ENCODE data around the gene APOBEC3A. TPM values are rescaled to one million over a fixed set of nuclear protein-coding genes. Genes with fewer than 3 reads are reported as not detected.

APOBEC3A gene
- total and polyA plus RNA-seq, 7 donors = 0.36 to 67.3 (median 4.8) TPM; not detected in 3

DNA sequence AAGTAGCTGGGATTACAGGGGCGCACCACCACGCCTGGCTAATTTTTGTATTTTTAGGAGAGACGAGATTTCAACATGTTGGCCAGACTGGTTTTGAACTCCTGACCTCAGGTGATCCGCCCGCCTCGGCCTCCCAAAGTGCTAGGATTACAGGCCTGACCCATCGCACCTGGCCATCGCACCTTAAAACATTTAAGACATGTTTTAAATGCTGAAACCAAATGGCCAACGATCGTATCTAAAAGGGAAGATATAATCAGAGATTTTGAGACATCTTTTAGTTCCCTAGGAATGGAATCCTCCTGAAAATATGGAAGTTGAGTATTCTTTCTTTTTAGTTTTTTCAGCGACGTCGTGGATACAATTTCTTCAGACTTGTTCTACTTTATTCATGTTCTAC lies 21.8 kb upstream of the APOBEC3A start:
- Histone ChIP-seq H3K9me3 (no peaks in the 10 kb centered on the region), H3K4me1 (no peaks in the 10 kb centered on the region), H3K4me3 (no peak overlapping the region), H3K27me3 (no peaks in the 10 kb centered on the region), H3K27ac (no peak overlapping the region), H3K36me3 (no peaks in the 10 kb centered on the region)
- no peak for DNase-seq
- no peak for TF ChIP-seq POLR2A (IDR thresholded peaks at IDR 0.05)
- TF ChIP-seq EP300 (IDR thresholded peaks at IDR 0.05) = no peak
- TF ChIP-seq POLR2AphosphoS5 (IDR thresholded peaks at IDR 0.05) = no peak
- TF ChIP-seq, protein P1, sequence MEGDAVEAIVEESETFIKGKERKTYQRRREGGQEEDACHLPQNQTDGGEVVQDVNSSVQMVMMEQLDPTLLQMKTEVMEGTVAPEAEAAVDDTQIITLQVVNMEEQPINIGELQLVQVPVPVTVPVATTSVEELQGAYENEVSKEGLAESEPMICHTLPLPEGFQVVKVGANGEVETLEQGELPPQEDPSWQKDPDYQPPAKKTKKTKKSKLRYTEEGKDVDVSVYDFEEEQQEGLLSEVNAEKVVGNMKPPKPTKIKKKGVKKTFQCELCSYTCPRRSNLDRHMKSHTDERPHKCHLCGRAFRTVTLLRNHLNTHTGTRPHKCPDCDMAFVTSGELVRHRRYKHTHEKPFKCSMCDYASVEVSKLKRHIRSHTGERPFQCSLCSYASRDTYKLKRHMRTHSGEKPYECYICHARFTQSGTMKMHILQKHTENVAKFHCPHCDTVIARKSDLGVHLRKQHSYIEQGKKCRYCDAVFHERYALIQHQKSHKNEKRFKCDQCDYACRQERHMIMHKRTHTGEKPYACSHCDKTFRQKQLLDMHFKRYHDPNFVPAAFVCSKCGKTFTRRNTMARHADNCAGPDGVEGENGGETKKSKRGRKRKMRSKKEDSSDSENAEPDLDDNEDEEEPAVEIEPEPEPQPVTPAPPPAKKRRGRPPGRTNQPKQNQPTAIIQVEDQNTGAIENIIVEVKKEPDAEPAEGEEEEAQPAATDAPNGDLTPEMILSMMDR (IDR thresholded peaks at IDR 0.05) = no peak
- 59 to 91% methylated on average over 13 of the region's 13 CpGs for WGBS, 2 donors
- intact Hi-C loops (cut with DNase I) = no loop called here

DNA sequence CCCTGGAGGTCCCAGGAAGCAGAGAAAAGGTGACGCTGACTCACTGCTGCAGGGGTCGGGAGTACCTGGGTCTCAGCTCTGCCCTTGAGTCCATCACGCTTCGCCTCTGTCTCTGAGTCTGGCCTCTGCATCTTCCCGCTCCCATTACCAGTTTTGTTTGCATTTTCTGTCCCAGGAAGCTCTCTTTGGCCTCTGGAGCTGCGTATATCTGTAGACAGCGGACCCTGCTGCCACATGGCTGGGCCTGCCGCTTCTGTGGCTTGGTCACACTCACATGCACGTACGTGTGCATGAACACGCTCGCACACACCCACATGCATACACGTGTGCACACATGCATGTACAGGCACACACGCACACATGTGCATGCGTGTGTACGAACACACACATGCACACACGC lies 20.8 kb upstream of the APOBEC3A start:
- Histone ChIP-seq H3K27ac (no peak overlapping the region), H3K4me3 (no peak overlapping the region), H3K4me1 (no peaks in the 10 kb centered on the region), H3K9me3 (no peaks in the 10 kb centered on the region), H3K36me3 (no peaks in the 10 kb centered on the region), H3K27me3 (no peaks in the 10 kb centered on the region)
- intact Hi-C loops (cut with DNase I) = no loop called here
- no peak for TF ChIP-seq POLR2A (IDR thresholded peaks at IDR 0.05)
- no peak for TF ChIP-seq EP300 (IDR thresholded peaks at IDR 0.05)
- no peak for TF ChIP-seq POLR2AphosphoS5 (IDR thresholded peaks at IDR 0.05)
- 81 to 83% methylated on average over 17 of the region's 17 CpGs for WGBS, 2 donors
- no peak for DNase-seq

DNA sequence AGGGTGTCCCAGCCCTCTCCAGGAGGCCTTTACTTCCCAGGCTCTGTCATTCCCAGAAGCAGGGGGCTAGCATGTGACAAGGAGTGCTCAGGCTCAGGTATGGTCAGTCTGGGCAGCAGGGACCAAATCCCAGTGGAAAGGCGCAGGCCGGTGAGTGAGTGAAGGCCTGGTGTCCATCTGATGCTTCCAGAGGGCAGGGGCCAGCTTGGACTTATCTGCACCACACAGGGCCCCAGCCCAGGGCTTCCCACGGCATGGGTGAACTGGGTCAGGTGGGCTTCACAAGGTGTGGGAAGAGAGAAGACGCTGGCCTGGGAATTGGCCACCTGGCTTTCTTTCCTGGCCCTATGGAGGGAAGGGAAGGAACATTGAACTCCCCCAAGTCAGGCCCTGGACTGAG lies 20.4 kb upstream of the APOBEC3A start:
- TF ChIP-seq POLR2AphosphoS5 (IDR thresholded peaks at IDR 0.05) (no peak), POLR2A (IDR thresholded peaks at IDR 0.05) (no peak), EP300 (IDR thresholded peaks at IDR 0.05) (no peak)
- TF ChIP-seq, protein P1 (IDR thresholded peaks at IDR 0.05) = no peak
- no peaks in the 10 kb centered on the region for H3K36me3 ChIP-seq
- DNase-seq = no peak
- H3K9me3 ChIP-seq = no peaks in the 10 kb centered on the region
- no peaks in the 10 kb centered on the region for H3K27me3 ChIP-seq
- H3K27ac ChIP-seq = no peak overlapping the region
- H3K4me3 ChIP-seq = no peak overlapping the region
- intact Hi-C loops (cut with DNase I) = no loop called here
- H3K4me1 ChIP-seq = no peaks in the 10 kb centered on the region
- 95 to 98% methylated on average over 4 of the region's 4 CpGs for WGBS, 2 donors

DNA sequence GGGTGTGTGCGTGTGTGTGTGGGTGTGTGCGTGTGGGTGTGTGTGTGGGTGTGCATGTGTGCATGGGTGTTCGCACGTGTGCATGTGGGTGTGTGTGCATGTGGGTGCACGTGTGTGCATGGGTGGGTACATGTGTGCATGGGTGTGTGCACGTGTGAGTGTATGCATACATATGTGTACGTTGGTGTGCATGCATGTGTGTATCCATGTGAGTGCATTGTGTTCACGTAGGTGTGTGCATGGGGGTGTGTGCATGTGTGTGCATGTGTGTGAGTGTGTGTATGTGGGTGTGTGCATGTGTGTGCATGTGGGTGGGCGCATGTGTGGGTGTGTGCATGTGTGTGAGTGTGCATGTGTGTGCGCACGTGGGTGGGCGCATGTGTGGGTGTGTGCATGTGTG lies 19.9 kb upstream of the APOBEC3A start:
- 82 to 89% methylated on average over 12 of the region's 12 CpGs for WGBS, 2 donors
- no peak overlapping the region for H3K27ac ChIP-seq
- intact Hi-C loops (cut with DNase I) = no loop called here

DNA sequence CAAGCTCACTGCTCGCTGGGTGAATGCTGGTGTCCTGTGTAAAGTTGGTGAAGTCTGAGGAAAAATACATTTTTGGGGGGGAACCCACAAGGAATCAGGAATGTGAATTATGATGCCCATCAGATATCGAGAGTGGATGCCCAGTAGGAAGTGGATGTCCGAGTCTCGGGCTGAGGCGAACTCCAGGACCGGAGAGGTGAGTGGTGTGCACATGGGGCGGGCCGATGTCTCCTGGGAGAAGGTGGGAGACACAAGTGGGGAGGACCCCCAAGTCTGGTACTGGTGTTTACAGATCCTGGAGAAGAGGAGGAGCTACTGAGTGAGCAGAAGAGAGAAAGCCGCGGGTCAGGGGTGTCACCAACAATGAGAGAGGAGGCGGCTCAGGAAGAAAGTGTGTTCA lies 19.2 kb upstream of the APOBEC3A start:
- intact Hi-C loops (cut with DNase I) = no loop called here
- no peaks in the 10 kb centered on the region for H3K4me1 ChIP-seq
- no peaks in the 10 kb centered on the region for H3K9me3 ChIP-seq
- WGBS, 2 donors = 89 to 92% methylated on average over 11 of the region's 11 CpGs
- no peak overlapping the region for H3K27ac ChIP-seq
- no peak for DNase-seq
- H3K27me3 ChIP-seq = peaks cover 0 to 4% (median 0%) of the 10 kb centered on the region in 3 donors
- H3K36me3 ChIP-seq = no peaks in the 10 kb centered on the region
- TF ChIP-seq POLR2AphosphoS5 (IDR thresholded peaks at IDR 0.05) (no peak), EP300 (IDR thresholded peaks at IDR 0.05) (no peak), POLR2A (IDR thresholded peaks at IDR 0.05) (no peak)
- TF ChIP-seq, protein P1 (IDR thresholded peaks at IDR 0.05) = no peak
- no peak overlapping the region for H3K4me3 ChIP-seq

More for the DNA sequence above, 19.9 kb upstream of the APOBEC3A start:
- TF ChIP-seq POLR2AphosphoS5 (IDR thresholded peaks at IDR 0.05) = no peak
- TF ChIP-seq, protein P1 (IDR thresholded peaks at IDR 0.05) = no peak
- no peak for TF ChIP-seq EP300 (IDR thresholded peaks at IDR 0.05)
- no peak for TF ChIP-seq POLR2A (IDR thresholded peaks at IDR 0.05)
- no peak for DNase-seq
- no peaks in the 10 kb centered on the region for H3K9me3 ChIP-seq
- H3K4me1 ChIP-seq = no peaks in the 10 kb centered on the region
- H3K36me3 ChIP-seq = no peaks in the 10 kb centered on the region
- no peaks in the 10 kb centered on the region for H3K27me3 ChIP-seq
- H3K4me3 ChIP-seq = no peak overlapping the region

Measured in sigmoid colon (tissue), 7 donors.